Fibroblast of pulmonary artery (primary cell): ENCODE results near the gene AZU1.

Source experiments
- DNase-seq: peaks from one replicate; pipeline ENCODE4 v3.0.0-alpha.2; 2010; ENCODE audit warnings: low read depth
- H3K4me3 ChIP-seq: replicated peaks from 2 replicates; pipeline ENCODE4 v1.5.1; 2011; ENCODE audit warnings: low read depth, mild to moderate bottlenecking, control low read depth, low read length, moderate library complexity
- CTCF ChIP-seq: IDR thresholded peaks from 2 replicates; pipeline ENCODE4 v1.5.1; 2011; ENCODE audit warnings: mild to moderate bottlenecking, control low read depth, low read length, inconsistent platforms; ENCODE audit errors: missing control alignments

AZU1 gene

GRCh38 chr19:868458-869244 is 41.0 kb downstream of the AZU1 start:
- no peak for DNase-seq
- H3K4me3 ChIP-seq, result no peak overlapping the region
- no peak for TF ChIP-seq CTCF

- no peak for TF ChIP-seq CTCF
- DNase-seq, result peak; percentile 89
- no peak overlapping the region for H3K4me3 ChIP-seq
Measured at GRCh38 chr19:869245-870177, 41.9 kb downstream of the AZU1 start.

- H3K4me3 ChIP-seq, result no peak overlapping the region
- TF ChIP-seq CTCF, result no peak
- DNase-seq, result no peak
Measured at GRCh38 chr19:870314-870713, 42.7 kb downstream of the AZU1 start.

- TF ChIP-seq CTCF, result no peak
- DNase-seq, result no peak
- no peak overlapping the region for H3K4me3 ChIP-seq
Measured at GRCh38 chr19:870963-871401, 43.3 kb downstream of the AZU1 start.

GRCh38 chr19:871446-872265 is 44.0 kb downstream of the AZU1 start:
- no peak for DNase-seq
- TF ChIP-seq CTCF, result no peak
- no peak overlapping the region for H3K4me3 ChIP-seq

GRCh38 chr19:872266-872951 is 44.8 kb downstream of the AZU1 start:
- peak; percentile 33 for DNase-seq
- no peak overlapping the region for H3K4me3 ChIP-seq
- TF ChIP-seq CTCF, result no peak
